ENCODE results near the gene BAHCC1. TPM values are rescaled to one million over a fixed set of nuclear protein-coding genes. Genes with fewer than 3 reads are reported as not detected.

The BAHCC1 gene
- total RNA-seq, 2 experiments from 2014 or later, result 0.20 to 0.41 TPM

- Mint-ChIP-seq H3K27ac (no peak overlapping the region), H3K4me3 (no peak overlapping the region), H3K9me3 (no peaks in the 10 kb centered on the region), H3K27me3 (peaks cover 15% of the 10 kb centered on the region), H3K4me1 (ENCODE audit: low read depth) (peaks cover 6% of the 10 kb centered on the region), H3K36me3 (ENCODE audit: low read depth) (no peaks in the 10 kb centered on the region)
- H3K36me3 ChIP-seq (ENCODE audit: insufficient read depth, low read length), result no peaks in the 10 kb centered on the region
- POLR2A ChIA-PET, result interaction anchor here (1.5 kb wide), 1 partner anchor 191 kb away, joined by 4 read pairs; the partner anchor contains the start of genes NDUFAF8 and TEPSIN
- ATAC-seq (ENCODE audit: poor library complexity), result no peak
- CTCF ChIA-PET, result interaction anchor here (1.0 to 1.1 kb wide), 2 partner anchors 55 to 138 kb away, joined by 3 read pairs; no protein-coding TSS in a partner anchor
- intact Hi-C loops (cut with DNase I, micrococcal nuclease), result no loop called here
- peaks cover 52 to 59% of the 10 kb centered on the region in 2 experiments for H3K27me3 ChIP-seq (ENCODE audit: control insufficient read depth in 1 of 2, insufficient read depth in 2 of 2, low read length in 2 of 2)
- H3K4me1 ChIP-seq (ENCODE audit: insufficient read depth, low read length), result peaks cover 42% of the 10 kb centered on the region
- DNase-seq, result no peak
- peaks cover 0 to 34% of the 10 kb centered on the region in 2 experiments for H3K9me3 ChIP-seq (ENCODE audit: control insufficient read depth in 1 of 2, insufficient read depth in 1 of 2, low read length in 2 of 2)
- no peak overlapping the region for H3K4me3 ChIP-seq (ENCODE audit: low read length)
- TF ChIP-seq CTCF (IDR thresholded peaks at IDR 0.05), result no peak
- no peak overlapping the region for H3K27ac ChIP-seq (ENCODE audit: low read depth in 1 of 2, low read length in 2 of 2)
Measured at GRCh38 chr17:81429821-81430551, 34.7 kb downstream of the BAHCC1 start.

DNA sequence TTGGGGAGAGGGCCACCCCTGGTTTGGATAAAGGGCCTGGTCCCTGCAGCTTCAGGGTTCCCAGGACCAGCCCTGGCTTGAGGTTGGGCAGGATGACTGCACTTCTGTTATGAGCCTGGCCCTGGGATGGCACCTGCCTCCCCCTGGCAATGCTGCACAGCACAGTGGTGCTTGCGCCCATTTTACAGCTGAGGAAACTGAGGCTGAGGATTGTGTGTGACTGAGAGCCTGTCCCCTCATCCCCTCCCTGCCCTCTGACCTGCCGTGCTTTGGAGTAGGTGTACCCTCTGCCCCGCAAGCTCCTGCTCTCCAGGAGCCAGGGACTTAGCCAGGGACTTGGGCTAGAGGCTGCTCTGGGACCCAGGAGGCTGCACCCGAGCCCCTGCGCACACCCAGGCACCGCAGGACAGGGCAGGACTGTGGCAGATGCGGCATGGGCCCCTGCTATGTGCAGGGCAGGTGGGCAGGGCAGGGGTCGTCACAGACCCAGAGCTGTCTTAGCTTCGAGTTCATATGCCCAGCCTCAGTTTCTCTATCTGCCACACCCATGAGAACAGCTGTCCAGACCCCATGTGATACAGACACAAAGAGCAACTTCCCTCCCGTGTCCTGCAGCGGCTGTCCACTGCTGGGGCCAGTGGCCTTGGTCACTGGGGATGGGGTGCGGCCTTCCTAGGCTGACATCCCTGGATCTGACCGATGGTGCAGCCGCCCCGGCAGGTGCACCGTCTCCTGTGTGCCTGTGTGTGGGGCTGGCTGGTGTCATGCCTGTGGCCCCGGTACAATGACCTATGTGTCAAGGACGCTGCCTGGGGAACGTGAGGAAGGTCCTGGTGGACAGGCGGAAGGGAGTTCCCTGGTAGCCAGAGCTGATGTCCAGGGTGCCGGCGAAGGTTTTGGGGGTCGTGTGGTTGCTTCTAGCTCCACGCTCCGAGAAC, 36.6 kb downstream of the BAHCC1 start:
- Histone ChIP-seq H3K27ac (ENCODE audit: low read depth in 1 of 2, low read length in 2 of 2) (no peak overlapping the region), H3K36me3 (ENCODE audit: insufficient read depth, low read length) (no peaks in the 10 kb centered on the region), H3K4me1 (ENCODE audit: insufficient read depth, low read length) (peaks cover 38% of the 10 kb centered on the region), H3K4me3 (ENCODE audit: low read length) (no peak overlapping the region), H3K9me3 (ENCODE audit: control insufficient read depth in 1 of 2, insufficient read depth in 1 of 2, low read length in 2 of 2) (peaks cover 0 to 50% of the 10 kb centered on the region in 2 experiments), H3K27me3 (ENCODE audit: control insufficient read depth in 1 of 2, insufficient read depth in 2 of 2, low read length in 2 of 2) (peaks cover 49 to 55% of the 10 kb centered on the region in 2 experiments)
- intact Hi-C loops (cut with DNase I, micrococcal nuclease), result no loop called here
- CTCF ChIA-PET, result no interaction called here
- Mint-ChIP-seq H3K9me3 (no peaks in the 10 kb centered on the region), H3K4me1 (ENCODE audit: low read depth) (peaks cover 6% of the 10 kb centered on the region), H3K27me3 (peaks cover 22% of the 10 kb centered on the region), H3K36me3 (ENCODE audit: low read depth) (no peaks in the 10 kb centered on the region), H3K27ac (no peak overlapping the region), H3K4me3 (no peak overlapping the region)
- POLR2A ChIA-PET, result no interaction called here
- DNase-seq (no peak), ATAC-seq (ENCODE audit: poor library complexity) (no peak)
- TF ChIP-seq CTCF (IDR thresholded peaks at IDR 0.05), result no peak

DNA sequence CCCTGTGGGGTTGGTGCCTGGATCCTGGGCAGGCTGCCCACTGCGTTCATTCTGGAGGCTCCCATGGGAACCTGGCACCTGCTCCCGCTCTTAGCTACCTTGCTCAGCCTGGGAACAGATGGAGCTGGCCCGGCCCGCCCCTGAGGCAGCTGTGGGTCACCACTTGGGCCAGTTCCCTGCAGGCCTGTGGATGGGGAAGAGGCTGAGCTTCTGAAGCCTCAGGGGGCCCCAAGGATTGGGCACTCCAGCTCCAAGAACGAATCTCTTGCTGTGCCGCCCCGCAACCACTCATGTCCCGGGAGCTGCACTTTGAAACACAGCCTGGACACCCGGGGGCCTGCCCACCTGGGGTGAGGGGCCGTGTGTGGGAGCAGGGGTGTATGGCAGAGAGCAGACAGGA, 37.7 kb downstream of the BAHCC1 start:
- DNase-seq (no peak), ATAC-seq (ENCODE audit: poor library complexity) (no peak)
- Mint-ChIP-seq H3K27ac (no peak overlapping the region), H3K4me3 (no peak overlapping the region), H3K9me3 (no peaks in the 10 kb centered on the region), H3K4me1 (ENCODE audit: low read depth) (peaks cover under 1% of the 10 kb centered on the region), H3K27me3 (peaks cover 16% of the 10 kb centered on the region), H3K36me3 (ENCODE audit: low read depth) (no peaks in the 10 kb centered on the region)
- H3K36me3 ChIP-seq (ENCODE audit: insufficient read depth, low read length), result no peaks in the 10 kb centered on the region
- H3K27me3 ChIP-seq (ENCODE audit: control insufficient read depth in 1 of 2, insufficient read depth in 2 of 2, low read length in 2 of 2), result peaks cover 43% of the 10 kb centered on the region in 2 experiments
- no peak for TF ChIP-seq CTCF (IDR thresholded peaks at IDR 0.05)
- H3K4me1 ChIP-seq (ENCODE audit: insufficient read depth, low read length), result peaks cover 26% of the 10 kb centered on the region
- intact Hi-C loops (cut with DNase I, micrococcal nuclease), result no loop called here
- peaks cover 0 to 39% of the 10 kb centered on the region in 2 experiments for H3K9me3 ChIP-seq (ENCODE audit: control insufficient read depth in 1 of 2, insufficient read depth in 1 of 2, low read length in 2 of 2)
- H3K4me3 ChIP-seq (ENCODE audit: low read length), result no peak overlapping the region
- POLR2A ChIA-PET, result no interaction called here
- CTCF ChIA-PET, result no interaction called here
- no peak overlapping the region for H3K27ac ChIP-seq (ENCODE audit: low read depth in 1 of 2, low read length in 2 of 2)

Measured in CD4-positive, alpha-beta T cell (primary cell).